HepG2 (cell line): ENCODE measurements around the gene CAMTA1. TPM values are rescaled to one million over a fixed set of nuclear protein-coding genes. Genes with fewer than 3 reads are reported as not detected.

Experiments used
- ASH2L ChIP-seq: fragments of 300-600, 200-600 bp; sonication (generic); IDR thresholded peaks from 2 replicates; pipeline ENCODE4 v1.7.0; 2017; ENCODE audit warnings: low read depth, mild to moderate bottlenecking, moderate library complexity, mixed read lengths, low read length; ENCODE audit not compliant: insufficient read length
- HOXA3 ChIP-seq: sonication (generic); formaldehyde crosslinking; IDR thresholded peaks from 2 replicates; pipeline ENCODE4 v1.5.0; 2020; ENCODE audit warnings: missing genetic modification reagents
- NCOA5 ChIP-seq: sonication (generic); formaldehyde crosslinking; IDR thresholded peaks from 2 replicates; pipeline ENCODE4 v1.4.0; 2020; ENCODE audit warnings: missing genetic modification reagents
- SNAI1 ChIP-seq: sonication (generic); formaldehyde crosslinking; IDR thresholded peaks from 2 replicates; pipeline ENCODE4 v1.5.0; 2020; ENCODE audit warnings: mild to moderate bottlenecking, missing genetic modification reagents, borderline replicate concordance
- TSC22D2 ChIP-seq: sonication (generic); formaldehyde crosslinking; IDR thresholded peaks from 2 replicates; pipeline ENCODE4 v1.5.1; 2020; ENCODE audit warnings: missing genetic modification reagents, mild to moderate bottlenecking, borderline replicate concordance
- XRCC5 ChIP-seq: fragments of 200-400 bp; formaldehyde crosslinking; optimal IDR thresholded peaks from 2 replicates; pipeline ENCODE3; 2017; ENCODE audit warnings: mild to moderate bottlenecking, low read length
- ZFP41 ChIP-seq: sonication (generic); formaldehyde crosslinking; IDR thresholded peaks from 2 replicates; pipeline ENCODE4 v1.4.0; 2020; ENCODE audit warnings: mild to moderate bottlenecking, missing genetic modification reagents, borderline replicate concordance
- ZMYM2 ChIP-seq: sonication (generic); formaldehyde crosslinking; IDR thresholded peaks from 2 replicates; pipeline ENCODE4 v1.8.0; 2022; ENCODE audit warnings: mild to moderate bottlenecking, missing genetic modification reagents
- ZNF24 ChIP-seq: fragments of 450-650 bp; IDR thresholded peaks from 2 replicates; pipeline ENCODE4 v1.6.1; 2017; ENCODE audit warnings: antibody characterized with exemption, mild to moderate bottlenecking
- ZNF414 ChIP-seq: sonication (generic); formaldehyde crosslinking; IDR thresholded peaks from 2 replicates; pipeline ENCODE4 v1.5.0; 2020; ENCODE audit warnings: missing genetic modification reagents
- ZNF451 ChIP-seq: sonication (generic); formaldehyde crosslinking; IDR thresholded peaks from 2 replicates; pipeline ENCODE4 v1.5.0; 2020; ENCODE audit warnings: mild to moderate bottlenecking, missing genetic modification reagents
- ZNF607 ChIP-seq: sonication (generic); formaldehyde crosslinking; IDR thresholded peaks from 2 replicates; pipeline ENCODE4 v1.5.1; 2020; ENCODE audit warnings: missing genetic modification reagents, mild to moderate bottlenecking, borderline replicate concordance
- polyA plus RNA-seq, 8 experiments: library from polyadenylated mRNA; depleted of rRNA in 3 of 8; stranded (reverse) in 7 of 8; unstranded in 1 of 8; fragments of >200 nt; fragmentation: Illumina TruSeq in 4 of 8; extraction: Trizol in 4 of 8; gene quantifications; 2 replicates each; pipeline versions ENCODE4 v1.2.1 to v1.2.3, GENCODE V29; 2011 to 2016; ENCODE audit warnings: low read depth in 4 of 8, missing spikeins in 1 of 8, mixed read lengths in 1 of 8; ENCODE audit not compliant: insufficient read depth in 1 of 8
- total RNA-seq, 5 experiments: library from RNA; depleted of rRNA; stranded (reverse); fragments of >200 nt; fragmentation: Illumina TruSeq; extraction: Trizol; gene quantifications; 2 replicates each; pipeline ENCODE4 v1.2.3, GENCODE V29; 2016; ENCODE audit warnings: low read depth in 1 of 5
- TF ChIP-seq, protein P1 (sequence below): sonication (generic); formaldehyde crosslinking; IDR thresholded peaks from 2 replicates; pipeline ENCODE4 v1.4.0; 2020; ENCODE audit warnings: mild to moderate bottlenecking, missing genetic modification reagents
- TF ChIP-seq, protein P2 (sequence below): sonication (generic); formaldehyde crosslinking; IDR thresholded peaks from 2 replicates; pipeline ENCODE4 v1.4.0; 2020; ENCODE audit warnings: missing genetic modification reagents
- TF ChIP-seq, protein P3 (sequence below): sonication (generic); formaldehyde crosslinking; IDR thresholded peaks from 2 replicates; pipeline ENCODE4 v1.4.0; 2020; ENCODE audit warnings: missing genetic modification reagents, mild to moderate bottlenecking, borderline replicate concordance

The CAMTA1 gene
- total and polyA plus RNA-seq, 2 of the 13 experiments (the other 11 are each of a cell fraction or from before 2014, with no cell fraction given), result 25.0 to 36.4 TPM

DNA sequence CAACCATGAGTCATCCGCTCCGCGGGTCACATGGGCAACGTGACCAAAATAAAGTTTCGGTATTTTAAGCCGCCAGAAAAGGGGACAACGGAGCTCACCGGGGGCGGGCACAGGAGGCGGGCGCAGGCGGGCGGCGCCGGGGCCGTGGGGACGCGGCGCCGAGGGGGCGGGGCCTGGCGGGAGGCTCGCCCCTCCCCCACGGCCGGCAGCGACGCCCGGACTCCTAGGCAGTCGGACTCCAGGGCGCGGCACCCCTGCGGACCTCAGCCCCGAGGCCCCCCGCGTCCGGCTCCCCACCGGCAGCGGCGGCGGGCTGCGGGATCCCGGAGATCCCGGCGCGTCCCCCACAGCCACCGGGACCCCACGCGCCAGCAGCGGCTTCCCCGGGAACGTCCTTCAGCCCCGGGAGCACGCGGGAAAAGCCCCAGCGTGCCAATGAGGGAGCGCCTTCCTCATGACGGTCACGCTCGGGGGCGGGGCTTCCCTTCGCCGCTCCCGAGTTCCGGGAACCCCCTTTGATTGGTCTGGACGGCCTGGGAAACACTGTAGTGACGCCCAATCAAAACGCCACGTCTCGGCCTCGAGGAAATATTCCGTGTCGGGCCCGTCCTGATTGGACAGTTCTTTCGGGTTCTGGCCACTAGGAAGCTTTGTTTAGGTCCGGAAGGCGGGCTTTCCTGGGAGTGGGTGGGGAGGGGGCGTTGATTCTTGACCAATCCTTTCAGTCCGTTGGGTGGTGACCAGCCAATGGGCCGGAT, 515 bp upstream of the CAMTA1 start (continued):
- TF ChIP-seq, protein P1, sequence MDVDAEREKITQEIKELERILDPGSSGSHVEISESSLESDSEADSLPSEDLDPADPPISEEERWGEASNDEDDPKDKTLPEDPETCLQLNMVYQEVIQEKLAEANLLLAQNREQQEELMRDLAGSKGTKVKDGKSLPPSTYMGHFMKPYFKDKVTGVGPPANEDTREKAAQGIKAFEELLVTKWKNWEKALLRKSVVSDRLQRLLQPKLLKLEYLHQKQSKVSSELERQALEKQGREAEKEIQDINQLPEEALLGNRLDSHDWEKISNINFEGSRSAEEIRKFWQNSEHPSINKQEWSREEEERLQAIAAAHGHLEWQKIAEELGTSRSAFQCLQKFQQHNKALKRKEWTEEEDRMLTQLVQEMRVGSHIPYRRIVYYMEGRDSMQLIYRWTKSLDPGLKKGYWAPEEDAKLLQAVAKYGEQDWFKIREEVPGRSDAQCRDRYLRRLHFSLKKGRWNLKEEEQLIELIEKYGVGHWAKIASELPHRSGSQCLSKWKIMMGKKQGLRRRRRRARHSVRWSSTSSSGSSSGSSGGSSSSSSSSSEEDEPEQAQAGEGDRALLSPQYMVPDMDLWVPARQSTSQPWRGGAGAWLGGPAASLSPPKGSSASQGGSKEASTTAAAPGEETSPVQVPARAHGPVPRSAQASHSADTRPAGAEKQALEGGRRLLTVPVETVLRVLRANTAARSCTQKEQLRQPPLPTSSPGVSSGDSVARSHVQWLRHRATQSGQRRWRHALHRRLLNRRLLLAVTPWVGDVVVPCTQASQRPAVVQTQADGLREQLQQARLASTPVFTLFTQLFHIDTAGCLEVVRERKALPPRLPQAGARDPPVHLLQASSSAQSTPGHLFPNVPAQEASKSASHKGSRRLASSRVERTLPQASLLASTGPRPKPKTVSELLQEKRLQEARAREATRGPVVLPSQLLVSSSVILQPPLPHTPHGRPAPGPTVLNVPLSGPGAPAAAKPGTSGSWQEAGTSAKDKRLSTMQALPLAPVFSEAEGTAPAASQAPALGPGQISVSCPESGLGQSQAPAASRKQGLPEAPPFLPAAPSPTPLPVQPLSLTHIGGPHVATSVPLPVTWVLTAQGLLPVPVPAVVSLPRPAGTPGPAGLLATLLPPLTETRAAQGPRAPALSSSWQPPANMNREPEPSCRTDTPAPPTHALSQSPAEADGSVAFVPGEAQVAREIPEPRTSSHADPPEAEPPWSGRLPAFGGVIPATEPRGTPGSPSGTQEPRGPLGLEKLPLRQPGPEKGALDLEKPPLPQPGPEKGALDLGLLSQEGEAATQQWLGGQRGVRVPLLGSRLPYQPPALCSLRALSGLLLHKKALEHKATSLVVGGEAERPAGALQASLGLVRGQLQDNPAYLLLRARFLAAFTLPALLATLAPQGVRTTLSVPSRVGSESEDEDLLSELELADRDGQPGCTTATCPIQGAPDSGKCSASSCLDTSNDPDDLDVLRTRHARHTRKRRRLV, result no peak
- TF ChIP-seq TSC22D2 (CRISPR knock-in tag), result no peak; the same call in 1 of the 2 replicates
- no peak for TF ChIP-seq ZNF24
- TF ChIP-seq HOXA3, result no peak
- TF ChIP-seq, protein P2, sequence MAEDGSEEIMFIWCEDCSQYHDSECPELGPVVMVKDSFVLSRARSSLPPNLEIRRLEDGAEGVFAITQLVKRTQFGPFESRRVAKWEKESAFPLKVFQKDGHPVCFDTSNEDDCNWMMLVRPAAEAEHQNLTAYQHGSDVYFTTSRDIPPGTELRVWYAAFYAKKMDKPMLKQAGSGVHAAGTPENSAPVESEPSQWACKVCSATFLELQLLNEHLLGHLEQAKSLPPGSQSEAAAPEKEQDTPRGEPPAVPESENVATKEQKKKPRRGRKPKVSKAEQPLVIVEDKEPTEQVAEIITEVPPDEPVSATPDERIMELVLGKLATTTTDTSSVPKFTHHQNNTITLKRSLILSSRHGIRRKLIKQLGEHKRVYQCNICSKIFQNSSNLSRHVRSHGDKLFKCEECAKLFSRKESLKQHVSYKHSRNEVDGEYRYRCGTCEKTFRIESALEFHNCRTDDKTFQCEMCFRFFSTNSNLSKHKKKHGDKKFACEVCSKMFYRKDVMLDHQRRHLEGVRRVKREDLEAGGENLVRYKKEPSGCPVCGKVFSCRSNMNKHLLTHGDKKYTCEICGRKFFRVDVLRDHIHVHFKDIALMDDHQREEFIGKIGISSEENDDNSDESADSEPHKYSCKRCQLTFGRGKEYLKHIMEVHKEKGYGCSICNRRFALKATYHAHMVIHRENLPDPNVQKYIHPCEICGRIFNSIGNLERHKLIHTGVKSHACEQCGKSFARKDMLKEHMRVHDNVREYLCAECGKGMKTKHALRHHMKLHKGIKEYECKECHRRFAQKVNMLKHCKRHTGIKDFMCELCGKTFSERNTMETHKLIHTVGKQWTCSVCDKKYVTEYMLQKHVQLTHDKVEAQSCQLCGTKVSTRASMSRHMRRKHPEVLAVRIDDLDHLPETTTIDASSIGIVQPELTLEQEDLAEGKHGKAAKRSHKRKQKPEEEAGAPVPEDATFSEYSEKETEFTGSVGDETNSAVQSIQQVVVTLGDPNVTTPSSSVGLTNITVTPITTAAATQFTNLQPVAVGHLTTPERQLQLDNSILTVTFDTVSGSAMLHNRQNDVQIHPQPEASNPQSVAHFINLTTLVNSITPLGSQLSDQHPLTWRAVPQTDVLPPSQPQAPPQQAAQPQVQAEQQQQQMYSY (CRISPR knock-in tag), result no peak
- TF ChIP-seq ZNF607 (CRISPR knock-in tag), result peak; percentile 91
- no peak for TF ChIP-seq SNAI1
- TF ChIP-seq, protein P3, sequence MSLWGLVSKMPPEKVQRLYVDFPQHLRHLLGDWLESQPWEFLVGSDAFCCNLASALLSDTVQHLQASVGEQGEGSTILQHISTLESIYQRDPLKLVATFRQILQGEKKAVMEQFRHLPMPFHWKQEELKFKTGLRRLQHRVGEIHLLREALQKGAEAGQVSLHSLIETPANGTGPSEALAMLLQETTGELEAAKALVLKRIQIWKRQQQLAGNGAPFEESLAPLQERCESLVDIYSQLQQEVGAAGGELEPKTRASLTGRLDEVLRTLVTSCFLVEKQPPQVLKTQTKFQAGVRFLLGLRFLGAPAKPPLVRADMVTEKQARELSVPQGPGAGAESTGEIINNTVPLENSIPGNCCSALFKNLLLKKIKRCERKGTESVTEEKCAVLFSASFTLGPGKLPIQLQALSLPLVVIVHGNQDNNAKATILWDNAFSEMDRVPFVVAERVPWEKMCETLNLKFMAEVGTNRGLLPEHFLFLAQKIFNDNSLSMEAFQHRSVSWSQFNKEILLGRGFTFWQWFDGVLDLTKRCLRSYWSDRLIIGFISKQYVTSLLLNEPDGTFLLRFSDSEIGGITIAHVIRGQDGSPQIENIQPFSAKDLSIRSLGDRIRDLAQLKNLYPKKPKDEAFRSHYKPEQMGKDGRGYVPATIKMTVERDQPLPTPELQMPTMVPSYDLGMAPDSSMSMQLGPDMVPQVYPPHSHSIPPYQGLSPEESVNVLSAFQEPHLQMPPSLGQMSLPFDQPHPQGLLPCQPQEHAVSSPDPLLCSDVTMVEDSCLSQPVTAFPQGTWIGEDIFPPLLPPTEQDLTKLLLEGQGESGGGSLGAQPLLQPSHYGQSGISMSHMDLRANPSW, result no peak
- peak; percentile 82 for TF ChIP-seq ASH2L
- TF ChIP-seq ZFP41 (CRISPR knock-in tag), result no peak
- TF ChIP-seq ZMYM2, result no peak
- TF ChIP-seq ZNF414 (CRISPR knock-in tag), result no peak
- 0 out of 2 replicates have a peak, but pooled peaks have one; percentile 75 for TF ChIP-seq ZNF451 (CRISPR knock-in tag)
- no peak for TF ChIP-seq XRCC5
- no peak for TF ChIP-seq NCOA5 (CRISPR knock-in tag)
